H1 (cell line): ENCODE data around the gene GPR65. TPM values are rescaled to one million over a fixed set of nuclear protein-coding genes. Genes with fewer than 3 reads are reported as not detected.

ENCODE experiments used
- CTCF ChIA-PET: fragments of 300-600 bp; sonication (Branson Sonifier 250); formaldehyde crosslinking; loops from one replicate; lab custom pipeline; 2021; ENCODE audit not compliant: partially characterized antibody; lab: Charles Lee
- POLR2A ChIA-PET: fragments of 300-600 bp; sonication (Branson Sonifier 250); formaldehyde crosslinking; loops from one replicate; lab custom pipeline; 2021; ENCODE audit warnings: inconsistent platforms; ENCODE audit not compliant: partially characterized antibody; lab: Charles Lee
- DNase-seq, 2 experiments: peaks; one replicate each; pipeline versions ENCODE4 v3.0.0 to v3.0.0-alpha.2; 2010 to 2022; ENCODE audit warnings: low spot score in 2 of 2, low read depth in 1 of 2, mixed read lengths in 1 of 2
- FAIRE-seq: peaks from 2 replicates; lab custom pipeline; 2011; peaks lifted over from hg19 to GRCh38; lab: Jason Lieb, UNC
- H2AFZ ChIP-seq: 2 replicates; pipeline ENCODE4 v1.8.1; 2012; ENCODE audit warnings: low read length, inconsistent platforms
- H2AK5ac ChIP-seq: 2 replicates; pipeline ENCODE4 v1.6.1; 2013; ENCODE audit warnings: low read depth, low read length
- H2BK120ac ChIP-seq: replicated peaks from 2 replicates; pipeline ENCODE3; 2013; ENCODE audit warnings: low read depth, low read length, inconsistent platforms
- H2BK12ac ChIP-seq: 2 replicates; pipeline ENCODE4 v1.6.1; 2013; ENCODE audit warnings: low read depth, low read length
- H2BK15ac ChIP-seq: 2 replicates; pipeline ENCODE4 v1.6.1; 2013; ENCODE audit warnings: low read length
- H2BK20ac ChIP-seq: 2 replicates; pipeline ENCODE4 v1.6.1; 2013; ENCODE audit warnings: low read length
- H2BK5ac ChIP-seq: 2 replicates; pipeline ENCODE4 v1.6.1; 2013; ENCODE audit warnings: low read depth, low read length
- H3K14ac ChIP-seq: 2 replicates; pipeline ENCODE4 v1.6.1; 2013; ENCODE audit warnings: inconsistent platforms; ENCODE audit not compliant: insufficient read length
- H3K18ac ChIP-seq: 2 replicates; pipeline ENCODE4 v1.6.1; 2013; ENCODE audit warnings: low read length; ENCODE audit errors: extremely low read depth
- H3K23ac ChIP-seq: 2 replicates; pipeline ENCODE4 v1.6.1; 2013; ENCODE audit warnings: inconsistent platforms; ENCODE audit not compliant: insufficient read length
- H3K23me2 ChIP-seq: 2 replicates; pipeline ENCODE4 v1.6.1; 2013; ENCODE audit warnings: low read depth, low read length
- H3K27ac ChIP-seq: 2 replicates; pipeline ENCODE4 v1.6.1; 2011; ENCODE audit warnings: low read depth, low read length, inconsistent platforms
- H3K27me3 ChIP-seq, 4 experiments: replicated peaks in 1 of 4; 1 replicate in 1 of 4; 2 replicates in 3 of 4; pipeline versions ENCODE4 v1.6.1 to v1.8.1; 2011 to 2013; ENCODE audit warnings: low read length in 3 of 4, mild to moderate bottlenecking in 3 of 4, inconsistent platforms in 2 of 4, mixed read lengths in 2 of 4, moderate library complexity in 1 of 4; ENCODE audit not compliant: control insufficient read depth in 3 of 4, insufficient read depth in 3 of 4; ENCODE audit errors: extremely low read depth in 1 of 4
- H3K36me3 ChIP-seq, 4 experiments: 2 replicates each; pipeline versions ENCODE4 v1.6.1 to v1.8.1; 2011 to 2013; ENCODE audit warnings: mild to moderate bottlenecking in 4 of 4, low read length in 3 of 4, moderate library complexity in 2 of 4, control low read depth in 1 of 4, inconsistent platforms in 1 of 4; ENCODE audit not compliant: insufficient read depth in 4 of 4, control insufficient read depth in 2 of 4
- H3K4ac ChIP-seq: replicated peaks from 2 replicates; pipeline ENCODE3; 2013; ENCODE audit warnings: low read length, low read depth, mixed read lengths, inconsistent platforms; ENCODE audit not compliant: insufficient read length
- H3K4me1 ChIP-seq, 4 experiments: replicated peaks in 1 of 4; 1 replicate in 1 of 4; 2 replicates in 3 of 4; pipeline versions ENCODE4 v1.6.1 to v1.8.1; 2011 to 2013; ENCODE audit warnings: low read length in 3 of 4, inconsistent platforms in 2 of 4, mixed read lengths in 1 of 4; ENCODE audit not compliant: insufficient read depth in 4 of 4, control insufficient read depth in 3 of 4
- H3K4me2 ChIP-seq, 2 experiments: 2 replicates each; pipeline versions ENCODE4 v1.6.1 to v1.8.1; 2011 to 2013; ENCODE audit warnings: low read depth in 2 of 2, low read length in 2 of 2, control low read depth in 1 of 2, inconsistent platforms in 1 of 2, mild to moderate bottlenecking in 1 of 2; ENCODE audit not compliant: insufficient read depth in 1 of 2
- H3K4me3 ChIP-seq, 4 experiments: fragments of 200-600, 300-600 bp in 1 of 4; sonication (generic), shearing (Covaris generic), sonication (Bioruptor Twin) in 1 of 4; 2 replicates each; pipeline versions ENCODE4 v1.5.1 to v1.8.1; 2011 to 2016; ENCODE audit warnings: low read length in 4 of 4, low read depth in 3 of 4, control low read depth in 2 of 4, inconsistent platforms in 2 of 4, mild to moderate bottlenecking in 2 of 4, mixed read lengths in 1 of 4, moderate library complexity in 1 of 4; ENCODE audit not compliant: insufficient read depth in 2 of 4; ENCODE audit errors: extremely low read depth in 1 of 4
- H3K56ac ChIP-seq: replicated peaks from 2 replicates; pipeline ENCODE3; 2013; ENCODE audit warnings: low read depth, mild to moderate bottlenecking, mixed read lengths, low read length, inconsistent platforms; ENCODE audit not compliant: insufficient read length
- H3K79me1 ChIP-seq: 2 replicates; pipeline ENCODE4 v1.6.1; 2013; ENCODE audit warnings: low read depth, low read length, control low read depth
- H3K79me2 ChIP-seq, 2 experiments: 2 replicates each; pipeline versions ENCODE4 v1.6.1 to v1.8.1; 2012 to 2013; ENCODE audit warnings: low read length in 2 of 2, mild to moderate bottlenecking in 2 of 2, inconsistent platforms in 1 of 2; ENCODE audit not compliant: insufficient read depth in 2 of 2, control insufficient read depth in 1 of 2
- H3K9ac ChIP-seq, 4 experiments: replicated peaks in 1 of 4; 1 replicate in 1 of 4; 2 replicates in 3 of 4; pipeline versions ENCODE4 v1.6.1 to v1.8.1; 2011 to 2013; ENCODE audit warnings: low read depth in 3 of 4, low read length in 3 of 4, control low read depth in 2 of 4, mild to moderate bottlenecking in 2 of 4, moderate library complexity in 2 of 4, inconsistent platforms in 1 of 4; ENCODE audit errors: extremely low read depth in 1 of 4
- H3K9me3 ChIP-seq, 2 experiments: 2 replicates each; pipeline versions ENCODE4 v1.6.1 to v1.8.1; 2012 to 2013; ENCODE audit warnings: mild to moderate bottlenecking in 2 of 2, moderate library complexity in 2 of 2, control low read depth in 1 of 2, inconsistent platforms in 1 of 2, low read depth in 1 of 2, low read length in 1 of 2, mixed read lengths in 1 of 2; ENCODE audit not compliant: insufficient read depth in 2 of 2
- H4K20me1 ChIP-seq, 2 experiments: replicated peaks in 1 of 2; 2 replicates each; pipeline versions ENCODE3 to v1.8.1; 2011 to 2013; ENCODE audit warnings: inconsistent platforms in 2 of 2, low read length in 2 of 2, mild to moderate bottlenecking in 1 of 2; ENCODE audit not compliant: insufficient read depth in 2 of 2, control insufficient read depth in 1 of 2
- H4K5ac ChIP-seq: 2 replicates; pipeline ENCODE4 v1.6.1; 2013; ENCODE audit warnings: low read length, low read depth, mixed read lengths, inconsistent platforms; ENCODE audit not compliant: insufficient read length
- H4K8ac ChIP-seq: 2 replicates; pipeline ENCODE4 v1.8.0; 2013; ENCODE audit warnings: mild to moderate bottlenecking, moderate library complexity, low read length, inconsistent platforms; ENCODE audit not compliant: insufficient read depth; ENCODE audit errors: extremely low read depth
- H4K91ac ChIP-seq: replicated peaks from 2 replicates; pipeline ENCODE3; 2013; ENCODE audit warnings: low read length, mixed read lengths, inconsistent platforms; ENCODE audit not compliant: insufficient read length
- KDM5A ChIP-seq: fragments of 200-600 bp; IDR thresholded peaks from 2 replicates; pipeline ENCODE4 v1.7.1; 2012; ENCODE audit warnings: mild to moderate bottlenecking, low read length, inconsistent platforms, mixed read lengths
- RFX5 ChIP-seq: IDR thresholded peaks from 2 replicates; pipeline ENCODE4 v1.6.1; 2011; ENCODE audit warnings: low read depth, low read length, improper control_type of control experiment, borderline replicate concordance
- SP1 ChIP-seq: IDR thresholded peaks from 2 replicates; pipeline ENCODE4 v1.6.1; 2011; ENCODE audit warnings: low read depth, low read length
- SP4 ChIP-seq: IDR thresholded peaks from 2 replicates; pipeline ENCODE4 v1.6.1; 2012; ENCODE audit warnings: low read length, inconsistent platforms
- WGBS, 2 experiments: shearing (Covaris generic) in 1 of 2; methylation state at CpG; one replicate each; pipeline versions ENCODE4 v1.1.6 to v1.1.7; 2013 to 2015; ENCODE audit warnings: low lambda C conversion rate in 2 of 2, mixed read lengths in 2 of 2, inconsistent platforms in 1 of 2, low coverage in 1 of 2, missing lambda C conversion rate in 1 of 2; ENCODE audit not compliant: insufficient replicate concordance in 2 of 2, insufficient coverage in 1 of 2, insufficient read length in 1 of 2; ENCODE audit errors: extremely low coverage in 1 of 2, missing lambda C conversion rate in 1 of 2; 5-methylcytosine and 5-hydroxymethylcytosine counted together
- polyA plus RNA-seq, 7 experiments: library from polyadenylated mRNA; depleted of rRNA in 3 of 7; stranded (reverse) in 5 of 7; unstranded in 2 of 7; fragments of >200 nt in 5 of 7; fragments of 200-250 nt in 2 of 7; gene quantifications; 1 replicate in 5 of 7; 2 replicates in 1 of 7; 4 replicates in 1 of 7; pipeline versions ENCODE4 v1.2.1 to v1.2.3, GENCODE V29; 2011 to 2013; ENCODE audit warnings: missing spikeins in 2 of 7, mixed read lengths in 2 of 7
- total RNA-seq: library from RNA; stranded (reverse); fragmentation: NEBNext Ultra II Directional; extraction: Animal tissue kit (Norgen Biotek cat#: 25700); gene quantifications from 2 replicates; pipeline ENCODE4 v1.2.1, GENCODE V29; 2021

GPR65 gene
- total and polyA plus RNA-seq, 2 of the 8 experiments (the other 6 are each of a cell fraction or from before 2014, with no cell fraction given): not detected

DNA sequence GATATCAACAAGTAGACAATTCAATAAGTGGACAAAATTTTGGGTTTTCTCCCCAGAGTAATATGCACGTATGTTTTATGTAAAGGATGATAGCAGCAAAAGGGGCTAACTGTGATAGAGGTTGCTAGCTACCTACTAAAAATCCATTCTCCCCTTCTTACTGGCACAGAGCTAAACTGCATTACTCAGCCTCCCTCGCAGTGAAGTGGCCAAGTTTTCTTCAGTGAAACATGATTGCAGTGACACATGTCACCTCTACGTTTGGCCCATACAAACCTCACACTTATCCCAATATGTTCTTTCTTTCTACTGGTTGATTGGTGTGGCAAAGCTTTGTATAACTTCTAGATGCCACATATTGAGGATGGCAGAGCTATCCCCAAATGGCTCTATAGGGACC is 34.3 kb downstream of the GPR65 start:
- no peak overlapping the region for H2BK15ac ChIP-seq
- no peak overlapping the region for H3K56ac ChIP-seq
- no peak overlapping the region for H2BK120ac ChIP-seq
- H3K4me2 ChIP-seq: no peak overlapping the region
- H3K4me1 ChIP-seq: peaks cover 0 to 6% (median 0%) of the 10 kb centered on the region in 4 experiments; a peak in 2 of 7 replicates
- TF ChIP-seq KDM5A: no peak
- no peak for TF ChIP-seq SP4
- TF ChIP-seq RFX5: no peak
- TF ChIP-seq SP1: no peak
- ChIA-PET CTCF (interaction anchor here (1.0 to 1.5 kb wide), 2 partner anchors 24 to 129 kb away, joined by 3 to 6 read pairs; no protein-coding TSS in a partner anchor), POLR2A (no interaction called here)
- no peak overlapping the region for H2AK5ac ChIP-seq
- H4K91ac ChIP-seq: no peak overlapping the region
- H3K4ac ChIP-seq: no peak overlapping the region
- no peak overlapping the region for H3K18ac ChIP-seq
- no peak overlapping the region for H2BK12ac ChIP-seq
- no peak overlapping the region for H2BK20ac ChIP-seq
- no peaks in the 10 kb centered on the region for H3K9me3 ChIP-seq
- no peaks in the 10 kb centered on the region for H3K79me1 ChIP-seq
- H3K79me2 ChIP-seq: no peaks in the 10 kb centered on the region
- no peak overlapping the region for H3K14ac ChIP-seq
- FAIRE-seq (no peak), DNase-seq (no peak)
- H4K8ac ChIP-seq: no peak overlapping the region
- H4K20me1 ChIP-seq: no peaks in the 10 kb centered on the region
- no peak overlapping the region for H3K9ac ChIP-seq
- H3K23me2 ChIP-seq: no peaks in the 10 kb centered on the region
- no peak overlapping the region for H3K23ac ChIP-seq
- no peaks in the 10 kb centered on the region for H3K27me3 ChIP-seq
- no peak overlapping the region for H4K5ac ChIP-seq
- no peak overlapping the region for H3K27ac ChIP-seq
- WGBS, 2 experiments: 90% methylated on average over 3 of the region's 3 CpGs; no CpG with 5 or more reads in 1 of the 2 experiments
- H2AFZ ChIP-seq: no peak overlapping the region
- no peak overlapping the region for H3K4me3 ChIP-seq
- H2BK5ac ChIP-seq: no peak overlapping the region
- no peaks in the 10 kb centered on the region for H3K36me3 ChIP-seq
